Natural killer cell (primary cell): ENCODE measurements around the gene VWF. TPM values are rescaled to one million over a fixed set of nuclear protein-coding genes. Genes with fewer than 3 reads are reported as not detected.

Source experiments
- ATAC-seq, 3 donors: fragments of 150-1000 bp in 2 of 3; fragments of 200-7000 bp in 1 of 3; cut with Tn5 transposase; 1 replicate in 1 of 3; 2 replicates in 2 of 3; pipeline ENCODE4 v1.10.0; 2021; ENCODE audit warnings: mild to moderate bottlenecking in 2 of 3, moderate library complexity in 2 of 3
- DNase-seq, 2 donors: peaks; one replicate each; pipeline versions ENCODE4 v3.0.0 to v3.0.0-alpha.2; 2013 to 2021; ENCODE audit warnings: mixed read lengths in 1 of 2
- H3K27ac ChIP-seq: one replicate; pipeline ENCODE4 v1.5.1; 2013; ENCODE audit warnings: mild to moderate bottlenecking, low read length
- H3K27me3 ChIP-seq: one replicate; pipeline ENCODE4 v1.6.1; 2013; ENCODE audit warnings: low read length; ENCODE audit not compliant: control insufficient read depth, insufficient read depth
- H3K36me3 ChIP-seq: one replicate; pipeline ENCODE4 v1.6.1; 2013; ENCODE audit warnings: low read length; ENCODE audit not compliant: control insufficient read depth, insufficient read depth
- H3K4me1 ChIP-seq: one replicate; pipeline ENCODE4 v1.6.1; 2013; ENCODE audit warnings: low read length; ENCODE audit not compliant: control insufficient read depth, insufficient read depth
- H3K4me3 ChIP-seq: one replicate; pipeline ENCODE4 v1.5.1; 2013; ENCODE audit warnings: low read length
- H3K9me3 ChIP-seq: one replicate; pipeline ENCODE4 v1.6.1; 2013; ENCODE audit warnings: low read length; ENCODE audit not compliant: control insufficient read depth, insufficient read depth
- H3K27ac Mint-ChIP-seq, 2 donors: one replicate each; pipeline ENCODE4 v1.8.0; 2022; ENCODE audit warnings: mild to moderate bottlenecking in 2 of 2, mixed read lengths in 2 of 2, moderate library complexity in 1 of 2
- H3K27me3 Mint-ChIP-seq, 2 donors: one replicate each; pipeline ENCODE4 v1.8.0; 2022; ENCODE audit warnings: low read depth in 2 of 2, mixed read lengths in 2 of 2
- H3K36me3 Mint-ChIP-seq: one replicate; pipeline ENCODE4 v1.8.0; 2022; ENCODE audit warnings: mixed read lengths
- H3K4me1 Mint-ChIP-seq, 2 donors: one replicate each; pipeline ENCODE4 v1.8.0; 2022; ENCODE audit warnings: mixed read lengths in 2 of 2
- H3K4me3 Mint-ChIP-seq: one replicate; pipeline ENCODE4 v1.8.0; 2022; ENCODE audit warnings: mild to moderate bottlenecking, moderate library complexity, mixed read lengths
- H3K9me3 Mint-ChIP-seq, 2 donors: one replicate each; pipeline ENCODE4 v1.8.0; 2022; ENCODE audit warnings: mixed read lengths in 2 of 2
- WGBS: methylation state at CpG from one replicate; pipeline ENCODE4 v1.1.7; 2013; ENCODE audit warnings: missing lambda C conversion rate; ENCODE audit not compliant: insufficient coverage; 5-methylcytosine and 5-hydroxymethylcytosine counted together
- intact Hi-C: fragments of 100-400 bp; cut with micrococcal nuclease; formaldehyde crosslinking; loops from one replicate; pipeline ENCODE4 v1.14.2; 2022
- total RNA-seq, 4 donors: library from RNA; stranded (reverse); fragments of 120-200 nt in 1 of 4; gene quantifications; one replicate each; pipeline versions ENCODE4 v1.2.3 to v1.2.4, GENCODE V29; 2013 to 2022
- TF ChIP-seq, protein P1 (sequence below): fragments of 200-600 bp; IDR thresholded peaks from one replicate; pipeline ENCODE4 v1.8.0; 2022; ENCODE audit warnings: antibody characterized with exemption

VWF gene
- total RNA-seq, 3 donors from 2014 or later (not counting 1 experiment from before 2014, with no cell fraction given), result 0.14 to 0.95 (median 0.71) TPM

DNA sequence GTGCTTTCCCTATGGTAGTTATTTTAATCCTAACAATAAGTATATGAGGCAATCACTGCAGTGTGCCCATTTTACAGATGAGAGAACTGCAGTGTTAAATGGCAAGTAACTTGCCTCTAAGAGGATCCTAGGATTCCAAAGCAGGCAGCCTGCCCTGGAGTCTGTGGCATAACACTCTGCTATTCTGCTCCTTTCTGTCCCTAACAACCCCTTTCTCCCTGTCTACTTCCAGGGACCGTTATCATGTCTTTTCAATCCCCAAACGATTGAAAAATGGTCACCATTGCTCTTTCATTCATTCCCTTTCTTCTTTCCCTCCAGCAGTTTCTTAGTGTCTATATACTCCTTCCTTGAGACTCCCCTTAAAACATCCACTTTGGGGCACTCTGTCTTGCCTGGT, 178.1 kb downstream of the VWF start:
- H3K27me3 Mint-ChIP-seq, result peaks cover 60 to 83% of the 10 kb centered on the region in 2 donors
- Histone ChIP-seq H3K27ac (no peak overlapping the region), H3K4me1 (no peaks in the 10 kb centered on the region), H3K27me3 (peaks cover 6% of the 10 kb centered on the region), H3K36me3 (no peaks in the 10 kb centered on the region), H3K9me3 (no peaks in the 10 kb centered on the region), H3K4me3 (no peak overlapping the region)
- DNase-seq (no peak), ATAC-seq (no peak)
- no peaks in the 10 kb centered on the region for H3K9me3 Mint-ChIP-seq
- no peak overlapping the region for H3K4me3 Mint-ChIP-seq
- no peak overlapping the region for H3K27ac Mint-ChIP-seq
- intact Hi-C loops, result no loop called here
- H3K36me3 Mint-ChIP-seq, result no peaks in the 10 kb centered on the region
- no peaks in the 10 kb centered on the region for H3K4me1 Mint-ChIP-seq
- TF ChIP-seq, protein P1, sequence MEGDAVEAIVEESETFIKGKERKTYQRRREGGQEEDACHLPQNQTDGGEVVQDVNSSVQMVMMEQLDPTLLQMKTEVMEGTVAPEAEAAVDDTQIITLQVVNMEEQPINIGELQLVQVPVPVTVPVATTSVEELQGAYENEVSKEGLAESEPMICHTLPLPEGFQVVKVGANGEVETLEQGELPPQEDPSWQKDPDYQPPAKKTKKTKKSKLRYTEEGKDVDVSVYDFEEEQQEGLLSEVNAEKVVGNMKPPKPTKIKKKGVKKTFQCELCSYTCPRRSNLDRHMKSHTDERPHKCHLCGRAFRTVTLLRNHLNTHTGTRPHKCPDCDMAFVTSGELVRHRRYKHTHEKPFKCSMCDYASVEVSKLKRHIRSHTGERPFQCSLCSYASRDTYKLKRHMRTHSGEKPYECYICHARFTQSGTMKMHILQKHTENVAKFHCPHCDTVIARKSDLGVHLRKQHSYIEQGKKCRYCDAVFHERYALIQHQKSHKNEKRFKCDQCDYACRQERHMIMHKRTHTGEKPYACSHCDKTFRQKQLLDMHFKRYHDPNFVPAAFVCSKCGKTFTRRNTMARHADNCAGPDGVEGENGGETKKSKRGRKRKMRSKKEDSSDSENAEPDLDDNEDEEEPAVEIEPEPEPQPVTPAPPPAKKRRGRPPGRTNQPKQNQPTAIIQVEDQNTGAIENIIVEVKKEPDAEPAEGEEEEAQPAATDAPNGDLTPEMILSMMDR, result no peak
- WGBS, result 75% methylated on average over 2 of the region's 2 CpGs

- 4% methylated on average over 66 of the region's 66 CpGs for WGBS
- Mint-ChIP-seq H3K27me3 (peaks cover 58 to 86% of the 10 kb centered on the region in 2 donors), H3K27ac (no peak within 1 kb of the TSS), H3K4me1 (no peaks in the 10 kb centered on the region), H3K9me3 (no peaks in the 10 kb centered on the region), H3K4me3 (no peak within 1 kb of the TSS), H3K36me3 (no peaks in the 10 kb centered on the region)
- Histone ChIP-seq H3K9me3 (no peaks in the 10 kb centered on the region), H3K27me3 (peaks cover 6% of the 10 kb centered on the region), H3K27ac (no peak within 1 kb of the TSS), H3K36me3 (no peaks in the 10 kb centered on the region), H3K4me1 (no peaks in the 10 kb centered on the region), H3K4me3 (no peak within 1 kb of the TSS)
- DNase-seq (no peak), ATAC-seq (no peak)
- intact Hi-C loops, result no loop called here
- TF ChIP-seq, protein P1, result no peak
These were observed 179.1 kb downstream of the VWF start, which contains the start of gene ANO2 for GRCh38 chr12:5945071-5946008. Gene ANO2 (minus strand): TSS chr12:5945259. CDS start chr12:5945217, 42 bp downstream.

GRCh38 chr12:5944688-5945070, 179.8 kb downstream of the VWF start:
- H3K36me3 ChIP-seq, result no peaks in the 10 kb centered on the region
- H3K27me3 Mint-ChIP-seq, result peaks cover 57 to 88% of the 10 kb centered on the region in 2 donors
- no peaks in the 10 kb centered on the region for H3K4me1 ChIP-seq
- H3K9me3 ChIP-seq, result no peaks in the 10 kb centered on the region
- no peaks in the 10 kb centered on the region for H3K4me1 Mint-ChIP-seq
- peaks cover 6% of the 10 kb centered on the region for H3K27me3 ChIP-seq
- DNase-seq (no peak), ATAC-seq (no peak)
- H3K4me3 Mint-ChIP-seq, result no peak overlapping the region
- intact Hi-C loops, result no loop called here
- H3K27ac Mint-ChIP-seq, result no peak overlapping the region
- TF ChIP-seq, protein P1, result no peak
- no peak overlapping the region for H3K4me3 ChIP-seq
- WGBS, result 40% methylated on average over 12 of the region's 12 CpGs
- no peaks in the 10 kb centered on the region for H3K36me3 Mint-ChIP-seq
- no peaks in the 10 kb centered on the region for H3K9me3 Mint-ChIP-seq
- no peak overlapping the region for H3K27ac ChIP-seq
